Gastroesophageal sphincter (tissue), 3 donors: ENCODE results near the gene TBC1D24.
"Not testable (repeated sequence)": the region's sequence is repeated elsewhere in the genome, so short reads cannot be mapped to it uniquely, and the experiment has no call there.

Experiments used
- CTCF ChIP-seq, 4 experiments: fragments of 200-600 bp in 2 of 4; fragments of 450-650 bp in 2 of 4; sonication (generic) in 1 of 4; IDR thresholded peaks; one replicate each; pipeline ENCODE4 v1.5.1; 2017 to 2019; ENCODE audit warnings: antibody characterized with exemption in 4 of 4, mild to moderate bottlenecking in 2 of 4, moderate library complexity in 2 of 4
- POLR2A ChIP-seq, 2 donors: fragments of 450-650 bp; IDR thresholded peaks; one replicate each; pipeline ENCODE4 v1.6.1; 2017; ENCODE audit warnings: antibody characterized with exemption in 2 of 2, mild to moderate bottlenecking in 2 of 2, moderate library complexity in 1 of 2
- POLR2AphosphoS5 ChIP-seq: sonication (generic); formaldehyde crosslinking; IDR thresholded peaks from one replicate; pipeline ENCODE4 v1.6.1; 2017; ENCODE audit warnings: antibody characterized with exemption

GRCh38 chr16:2539192-2539844, 64.4 kb downstream of the TBC1D24 start:
- TF ChIP-seq POLR2A (IDR thresholded peaks at IDR 0.05); CTCF (IDR thresholded peaks at IDR 0.05); POLR2AphosphoS5: not testable (repeated sequence)
